Measurements from ENCODE around the gene ADORA2B.
"Not testable (repeated sequence)": the region's sequence is repeated elsewhere in the genome, so short reads cannot be mapped to it uniquely, and the experiment has no call there.

Gene ADORA2B

DNA sequence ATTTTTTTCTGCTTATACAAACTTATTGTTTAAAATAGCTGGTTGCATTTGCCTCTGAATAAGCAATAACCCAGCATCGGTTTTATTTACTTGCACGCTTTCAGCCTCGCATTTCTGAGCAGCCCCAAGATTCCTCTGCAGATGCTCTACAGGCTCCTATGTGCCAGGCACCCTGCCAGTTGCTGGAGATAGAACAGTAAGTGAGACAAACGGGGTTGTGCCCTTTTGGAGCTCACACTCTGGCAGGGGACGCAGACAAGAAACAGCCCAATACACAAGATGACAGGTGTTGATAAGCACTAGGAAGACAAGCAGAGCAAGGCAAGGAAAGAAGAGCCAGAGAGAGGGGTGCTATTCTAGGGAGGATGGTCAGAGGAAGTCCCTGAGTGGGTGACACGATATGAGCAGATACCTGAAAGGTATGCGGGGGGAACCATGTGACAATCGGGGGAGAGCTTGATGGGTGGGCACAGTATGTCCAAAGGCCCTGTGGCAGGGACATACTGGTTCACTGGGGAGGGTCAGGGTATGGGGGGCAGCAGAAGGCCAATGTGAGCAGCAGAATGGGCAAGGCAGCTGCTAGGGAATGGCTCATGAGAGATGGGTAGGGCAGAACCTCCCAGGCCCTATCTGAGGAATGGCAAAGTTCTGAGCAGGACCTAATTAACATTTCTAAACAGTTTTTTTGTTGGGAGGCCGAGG lies 18.7 kb upstream of the ADORA2B start:
- DNase-seq, result no peak

DNA sequence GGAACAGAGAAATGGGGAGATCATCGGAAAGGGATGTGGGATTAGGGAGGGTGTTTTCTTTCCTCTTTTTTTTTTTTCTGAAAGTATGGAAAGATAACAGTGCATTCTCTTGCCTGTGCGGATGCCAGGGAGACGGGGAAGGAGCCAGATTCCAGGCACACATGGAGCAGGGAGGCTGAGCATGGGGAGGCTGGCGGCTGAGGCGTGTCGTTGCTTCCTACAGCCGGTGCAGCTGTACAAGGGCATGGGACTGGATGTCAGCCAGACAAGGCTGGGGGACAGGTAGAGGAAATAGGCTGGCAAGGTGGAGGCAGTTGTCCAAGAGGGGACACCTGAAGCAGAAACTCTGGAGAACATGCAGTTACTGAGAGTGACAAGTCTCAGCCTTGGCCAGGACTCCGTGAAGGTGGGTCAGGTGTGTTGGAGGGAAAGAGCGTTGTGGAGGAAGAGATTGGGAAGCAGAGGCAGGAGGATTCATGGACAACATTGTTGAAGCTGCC lies 16.6 kb upstream of the ADORA2B start:
- DNase-seq, result no peak

DNA sequence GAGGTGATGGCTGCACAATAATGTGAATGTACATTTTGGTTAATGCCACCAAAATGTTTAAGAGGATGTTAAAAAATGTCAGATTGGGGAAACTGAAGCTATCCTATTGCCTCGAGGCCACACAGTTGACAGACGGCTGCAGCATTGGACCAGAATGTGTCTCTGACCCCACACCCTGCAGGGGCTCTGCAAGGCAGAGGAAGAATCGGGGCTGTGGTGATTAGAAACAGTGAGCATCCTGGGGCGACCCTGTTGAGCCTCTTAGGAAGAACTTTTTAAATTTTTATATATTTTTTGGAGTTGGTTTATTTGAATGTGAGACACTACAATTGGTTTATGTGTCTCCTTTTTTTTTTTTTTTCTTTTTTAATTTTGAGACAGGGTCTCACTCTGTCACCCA lies 15.0 kb upstream of the ADORA2B start:
- no peak for DNase-seq

DNA sequence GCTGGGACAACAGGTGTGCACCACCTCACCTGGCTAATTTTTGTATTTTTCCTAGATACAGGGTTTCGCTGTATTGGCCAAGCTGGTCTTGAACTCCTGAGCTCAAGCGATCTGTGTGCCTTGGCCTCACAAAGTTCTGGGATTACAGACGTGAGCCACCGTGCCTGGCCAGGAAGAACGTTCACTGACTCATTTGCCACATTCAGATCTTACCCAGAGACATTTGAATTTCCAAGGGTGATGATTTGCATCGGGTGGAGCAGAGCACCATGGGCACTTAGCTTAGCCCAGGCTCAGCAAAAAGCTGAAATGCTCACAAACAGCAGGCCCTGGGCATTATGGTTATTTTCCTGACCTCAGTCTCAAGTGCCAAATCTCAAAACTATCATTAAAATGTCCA lies 14.5 kb upstream of the ADORA2B start:
- no peak for DNase-seq

DNA sequence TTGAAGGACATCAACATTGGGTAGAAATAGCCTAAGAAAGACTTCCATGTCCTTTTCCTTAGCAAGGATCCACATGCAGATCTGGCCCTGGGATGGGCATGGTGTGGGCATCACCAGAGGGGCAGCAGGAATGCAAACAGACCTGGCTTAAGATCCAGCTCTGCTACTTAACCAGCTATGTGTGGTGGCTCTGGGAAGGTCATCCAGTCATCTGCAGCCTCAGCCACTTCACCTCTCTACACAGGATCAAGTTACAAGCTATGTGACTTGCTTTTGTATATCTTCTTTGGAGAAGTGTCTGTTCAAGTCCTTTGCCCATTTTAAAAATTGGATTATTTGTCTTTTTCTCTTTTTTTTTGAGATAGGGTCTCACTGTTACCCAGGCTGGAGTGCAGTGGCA lies 13.5 kb upstream of the ADORA2B start:
- no peak for DNase-seq

DNA sequence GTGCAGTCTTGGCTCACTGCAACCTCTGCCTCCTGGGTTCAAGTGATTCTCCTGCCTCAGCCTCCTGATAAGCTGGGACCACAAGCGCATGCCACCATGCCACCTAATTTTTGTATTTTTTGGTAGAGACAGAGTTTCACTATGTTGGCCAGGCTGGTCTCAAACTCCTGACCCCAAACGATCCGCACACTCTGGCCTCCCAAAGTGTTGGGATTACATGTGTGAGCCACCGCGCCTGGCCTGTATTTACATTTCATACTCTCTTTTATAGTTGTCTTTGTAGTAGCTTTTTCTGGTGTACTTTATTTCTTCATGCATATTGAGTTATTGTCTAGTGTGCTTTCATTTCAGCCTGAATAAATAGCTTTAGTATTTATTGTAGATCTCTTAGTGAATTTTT lies 10.1 kb upstream of the ADORA2B start:
- DNase-seq, result no peak

DNA sequence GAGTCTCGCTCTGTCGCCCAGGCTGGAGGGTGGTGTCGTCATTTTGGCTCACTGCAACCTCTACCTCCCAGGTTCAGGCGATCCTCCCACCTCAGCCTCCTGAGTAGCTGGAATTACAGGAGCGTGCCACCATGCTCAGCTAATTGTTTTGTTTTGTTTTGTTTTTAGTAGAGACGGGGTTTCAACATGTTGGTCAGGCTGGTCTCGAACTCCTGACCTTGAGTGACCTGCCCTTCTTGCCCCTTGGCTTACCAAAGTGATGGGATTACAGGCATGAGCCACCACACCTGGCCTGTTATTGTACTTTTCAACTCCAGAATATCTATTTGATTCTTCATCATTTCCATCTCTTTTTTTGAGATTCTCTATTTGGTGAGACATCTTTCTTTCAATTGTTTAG lies 9.0 kb upstream of the ADORA2B start:
- no peak for DNase-seq

DNA sequence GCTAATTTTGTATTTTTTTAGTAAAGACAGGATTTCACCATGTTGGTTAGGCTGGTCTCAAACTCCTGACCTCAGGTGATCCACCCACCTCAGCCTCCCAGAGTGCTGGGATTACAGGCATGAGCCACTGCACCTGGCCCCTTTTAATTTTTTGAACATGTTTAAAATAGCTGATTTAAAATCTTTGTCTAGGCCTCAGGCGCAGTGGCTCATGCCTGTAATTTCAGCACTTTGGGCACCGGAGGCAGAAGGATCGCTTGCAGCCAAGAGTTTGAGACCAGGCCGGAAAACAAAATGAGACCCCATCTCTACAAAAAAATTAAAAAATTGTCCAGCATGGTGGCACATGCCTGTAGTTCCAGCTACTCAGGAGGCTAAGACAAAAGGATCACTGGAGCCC lies 8.4 kb upstream of the ADORA2B start:
- not testable (repeated sequence) for DNase-seq

DNA sequence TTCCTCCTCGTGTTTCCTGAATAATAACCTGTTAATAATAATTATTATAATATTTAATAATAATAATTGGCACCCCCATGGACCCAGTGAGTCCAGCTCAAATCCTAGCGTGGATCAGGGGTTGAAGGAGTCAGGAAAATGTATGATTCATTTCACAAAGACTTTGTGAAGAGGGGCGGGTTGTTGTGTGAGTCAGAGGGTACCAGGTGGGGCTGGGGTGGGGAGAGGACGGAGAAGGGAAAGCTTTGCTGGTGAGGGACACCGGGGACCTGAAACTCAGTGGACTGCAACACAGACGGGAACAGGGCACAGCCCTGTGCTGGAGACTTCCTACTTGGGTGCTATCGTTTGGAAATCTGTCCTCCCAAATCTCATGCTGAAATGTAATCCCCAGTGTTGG lies 3.1 kb upstream of the ADORA2B start:
- no peak for DNase-seq

DNA sequence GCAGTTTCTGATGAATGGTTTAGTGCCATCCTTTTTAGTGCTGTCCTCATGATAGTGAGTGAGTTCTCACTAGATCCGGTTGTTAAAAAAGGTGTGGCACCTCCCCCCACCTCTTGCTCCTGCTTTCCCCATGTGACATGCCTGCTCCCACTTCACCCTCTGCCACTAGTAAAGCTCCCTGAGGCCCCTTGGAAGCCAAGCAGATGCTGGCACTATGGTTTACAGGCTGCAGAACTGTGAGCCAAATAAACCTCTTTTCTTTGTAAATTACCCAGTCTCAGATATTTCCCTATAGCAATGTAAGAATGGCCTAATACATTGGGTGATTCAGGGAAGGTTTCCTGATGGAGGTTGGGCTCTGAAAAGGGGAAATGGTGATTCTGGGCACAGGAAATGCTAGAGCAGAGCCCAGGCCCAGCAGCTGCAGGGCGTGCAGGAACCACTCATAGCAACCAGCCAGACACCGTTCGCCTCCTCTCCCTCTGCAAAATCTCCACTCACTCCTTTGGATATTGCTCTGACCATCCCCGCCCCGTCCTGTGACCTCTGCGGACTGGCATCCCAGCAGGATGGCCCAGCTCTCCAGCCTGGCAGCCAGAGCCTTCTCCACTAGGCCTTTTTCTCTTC lies 2.6 kb upstream of the ADORA2B start:
- no peak for DNase-seq

DNA sequence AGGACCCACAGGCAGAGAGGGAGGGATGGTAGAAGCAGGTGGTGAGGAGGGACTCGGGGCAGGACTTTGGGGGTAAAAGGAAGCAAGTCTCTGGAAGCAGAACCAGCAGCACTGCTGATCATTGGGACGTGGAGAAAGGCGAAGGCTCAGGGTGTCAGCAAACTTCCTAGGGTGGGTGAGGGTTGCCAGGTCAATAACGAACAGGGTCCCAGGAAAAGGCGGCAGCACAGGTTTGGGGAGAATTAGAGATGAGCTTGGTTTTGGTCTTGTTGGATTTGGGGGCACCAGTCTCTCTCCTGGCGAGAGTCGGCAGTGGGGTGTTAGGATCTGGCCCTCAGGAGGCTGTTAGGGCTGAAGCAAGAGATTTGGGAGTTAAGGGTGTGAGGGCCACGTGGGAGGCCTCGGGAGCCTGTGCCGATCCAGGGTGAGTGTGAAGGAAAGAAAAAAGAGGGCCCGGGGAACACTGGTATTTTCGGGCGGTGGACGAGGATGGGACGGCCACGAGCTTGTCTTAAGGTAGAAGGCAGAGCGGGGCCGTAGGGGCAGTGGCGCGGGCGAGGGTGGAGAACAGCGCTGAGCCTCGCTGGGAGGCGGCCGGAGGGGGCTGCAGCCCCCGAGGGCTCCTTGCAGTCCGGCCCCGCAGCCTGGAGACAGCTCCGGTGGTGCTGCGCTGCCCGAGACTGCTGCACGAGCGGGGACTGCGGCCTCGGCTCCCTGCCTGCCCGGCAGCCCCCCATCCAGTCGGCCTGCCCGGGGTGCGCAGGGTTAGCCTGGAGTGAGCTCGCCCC lies 765 bp upstream of the ADORA2B start:
- DNase-seq, result no peak

DNA sequence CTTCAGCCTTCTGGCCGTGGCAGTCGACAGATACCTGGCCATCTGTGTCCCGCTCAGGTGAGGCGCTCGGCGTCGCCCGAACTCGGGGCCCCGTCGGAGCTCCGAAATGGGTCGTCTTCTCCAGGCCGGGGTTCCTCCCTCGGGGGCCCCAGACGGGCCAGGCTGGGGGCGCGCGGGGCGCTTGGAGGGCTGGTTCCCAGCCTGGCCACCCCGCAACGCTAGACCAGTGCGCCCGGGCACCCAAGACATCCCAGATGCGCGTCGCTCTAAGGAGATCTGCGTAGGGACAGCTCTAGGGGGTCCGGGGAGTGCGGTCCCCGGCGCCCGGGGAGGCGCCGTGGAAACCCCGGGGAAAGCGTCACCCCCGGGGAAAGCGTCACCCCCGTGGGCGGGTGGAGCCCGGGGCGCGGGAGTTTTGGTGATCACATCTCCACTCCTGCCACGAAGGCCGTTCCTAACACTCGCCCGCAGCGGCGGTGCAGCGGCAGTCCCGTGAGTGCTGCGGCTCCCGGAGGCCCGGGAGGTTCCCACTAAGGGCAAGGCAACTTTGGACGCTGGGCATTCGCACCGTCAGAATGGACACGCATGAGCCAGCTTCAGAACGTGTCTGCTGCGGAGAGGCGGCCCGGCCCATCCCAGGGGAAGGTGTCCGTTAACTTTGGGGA lies 729 bp downstream of the ADORA2B start:
- peak; percentile 15 to 30 for DNase-seq

DNA sequence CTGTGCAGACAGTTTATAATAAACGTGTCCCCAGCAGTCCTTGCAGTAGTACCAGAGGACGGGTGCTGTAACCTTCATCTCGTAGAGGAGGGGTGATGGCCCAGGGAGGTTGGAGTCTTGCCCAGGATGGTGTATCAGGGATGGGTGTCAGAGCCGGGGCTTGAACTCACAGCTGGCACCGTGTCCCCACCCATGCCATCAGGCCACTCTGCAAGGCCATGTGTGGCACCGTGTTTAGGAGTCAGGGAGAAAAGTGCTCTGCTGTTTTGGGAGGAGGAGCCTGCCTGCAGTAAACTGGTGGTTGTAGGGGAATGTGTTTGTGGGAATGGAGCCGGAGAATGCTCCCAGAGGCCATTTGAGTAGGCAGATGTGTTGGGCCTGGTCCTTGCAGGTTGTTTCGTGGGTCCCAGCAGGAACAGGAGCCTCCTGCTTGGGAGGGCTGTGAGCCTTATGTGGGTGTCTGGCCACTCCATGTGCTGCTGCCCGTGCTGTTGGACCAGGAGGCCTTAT lies 1.7 kb downstream of the ADORA2B start:
- DNase-seq, result no peak

DNA sequence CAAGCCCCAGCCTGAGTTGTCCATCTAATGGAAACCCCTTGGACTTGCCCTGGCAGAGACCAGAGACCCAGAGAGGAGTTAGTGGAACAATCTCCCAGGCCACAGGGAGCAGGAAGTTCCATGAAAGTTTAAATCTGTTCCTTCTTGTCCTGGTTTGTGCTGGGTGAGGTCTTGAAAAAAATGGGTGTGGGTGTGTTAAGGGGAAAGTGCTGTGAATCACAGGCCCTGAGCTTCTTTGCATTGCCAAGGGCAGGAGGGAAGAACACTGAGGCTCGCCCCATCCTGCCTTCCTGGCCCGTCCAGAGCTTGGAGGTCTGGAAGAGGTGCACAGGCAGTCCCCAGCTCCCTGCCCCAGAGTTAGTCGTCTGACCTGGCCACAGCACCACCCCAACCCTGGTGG lies 2.3 kb downstream of the ADORA2B start:
- no peak for DNase-seq

DNA sequence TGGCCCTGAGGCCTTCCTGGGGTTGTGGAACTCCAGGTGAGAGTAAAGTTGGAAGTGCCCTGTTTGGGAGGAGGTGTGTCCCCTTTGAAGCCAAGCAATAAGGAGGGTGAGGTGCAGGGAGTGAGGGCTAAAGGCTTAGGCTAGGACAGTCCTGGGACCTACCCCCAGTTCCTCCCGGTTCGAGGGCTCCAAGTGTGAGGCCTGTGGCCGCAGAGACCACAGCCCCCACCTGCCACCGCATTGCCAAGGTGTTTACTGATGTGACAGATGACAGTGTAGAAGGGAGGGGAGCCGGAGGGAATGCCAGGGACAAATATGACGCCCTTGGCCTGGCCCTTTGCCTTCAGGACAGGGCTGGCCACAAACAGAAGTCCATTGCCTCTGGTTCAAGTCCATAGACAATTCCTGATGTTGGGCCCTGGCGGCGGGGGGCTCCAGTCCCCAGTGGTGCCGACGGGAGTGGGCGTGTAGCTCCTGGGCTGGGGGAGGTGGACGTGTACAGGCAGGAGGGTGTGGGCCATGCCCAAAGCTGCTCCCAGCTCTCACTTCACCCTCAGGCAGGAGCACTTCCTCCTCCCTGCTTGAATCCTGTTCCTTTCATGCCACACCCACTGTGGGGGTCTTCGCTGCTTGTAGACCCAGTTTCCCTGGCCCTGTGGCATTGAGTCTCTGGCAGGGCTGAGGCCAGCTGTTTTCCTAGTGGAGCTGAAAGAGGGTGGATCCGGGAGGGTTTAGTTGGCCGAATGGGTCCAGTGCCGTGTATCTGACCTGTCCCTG lies 3.2 kb downstream of the ADORA2B start:
- no peak for DNase-seq

DNA sequence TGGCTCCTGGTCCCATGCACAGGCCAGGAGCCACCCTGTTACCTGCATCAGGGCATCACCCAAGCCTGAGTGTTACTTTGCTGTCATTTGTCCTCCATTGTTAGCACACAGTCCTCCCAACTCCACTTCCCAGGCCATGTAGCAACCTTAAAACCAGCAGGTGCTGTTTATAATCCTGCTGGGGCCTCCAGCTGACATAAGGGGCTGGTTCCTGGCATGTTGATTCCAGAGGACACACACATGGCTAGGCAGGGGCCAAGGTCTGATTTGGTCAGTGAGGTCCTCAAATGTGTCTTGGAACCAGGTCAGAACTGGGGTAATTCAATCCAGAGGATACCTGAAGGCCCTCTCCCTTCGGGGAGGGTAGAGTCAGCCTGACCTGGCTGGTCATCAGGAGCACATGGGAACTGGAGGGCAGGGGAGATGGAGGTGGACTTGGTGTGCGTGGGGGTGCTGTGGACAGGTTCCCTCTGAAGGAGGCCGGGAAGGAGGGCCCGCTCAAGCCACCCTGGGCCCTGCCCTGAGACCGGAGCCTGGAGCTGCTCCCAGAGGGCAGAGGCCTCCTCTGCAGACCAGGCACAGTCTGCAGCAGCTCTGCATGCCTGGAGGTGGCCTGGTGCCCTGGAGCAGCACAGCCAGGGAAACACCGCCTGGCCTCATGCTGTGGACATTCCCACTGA lies 6.6 kb downstream of the ADORA2B start:
- DNase-seq, result no peak

DNA sequence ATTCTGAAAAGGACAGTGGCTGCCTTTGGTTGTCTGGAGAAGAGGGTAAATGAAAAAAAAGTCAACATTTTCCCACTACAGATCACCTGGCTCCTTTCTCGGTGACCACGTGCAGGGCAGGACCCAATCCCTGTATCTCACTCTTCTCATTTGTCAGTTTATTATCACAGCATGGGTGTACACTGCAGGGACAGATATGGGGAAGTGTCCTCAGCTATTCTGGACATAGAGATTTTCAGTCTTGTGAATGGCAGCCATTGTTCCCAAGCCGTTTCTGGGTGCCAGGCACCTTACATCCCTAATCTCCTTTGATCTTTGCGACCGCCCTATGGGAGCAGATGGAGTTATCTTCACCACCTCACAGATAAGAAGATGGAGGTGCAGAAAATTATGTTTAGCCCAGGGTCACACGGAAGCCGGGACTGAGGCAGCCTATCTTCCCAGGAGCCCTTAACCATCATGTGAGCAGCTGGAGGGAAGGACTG lies 7.2 kb downstream of the ADORA2B start:
- DNase-seq, result no peak

DNA sequence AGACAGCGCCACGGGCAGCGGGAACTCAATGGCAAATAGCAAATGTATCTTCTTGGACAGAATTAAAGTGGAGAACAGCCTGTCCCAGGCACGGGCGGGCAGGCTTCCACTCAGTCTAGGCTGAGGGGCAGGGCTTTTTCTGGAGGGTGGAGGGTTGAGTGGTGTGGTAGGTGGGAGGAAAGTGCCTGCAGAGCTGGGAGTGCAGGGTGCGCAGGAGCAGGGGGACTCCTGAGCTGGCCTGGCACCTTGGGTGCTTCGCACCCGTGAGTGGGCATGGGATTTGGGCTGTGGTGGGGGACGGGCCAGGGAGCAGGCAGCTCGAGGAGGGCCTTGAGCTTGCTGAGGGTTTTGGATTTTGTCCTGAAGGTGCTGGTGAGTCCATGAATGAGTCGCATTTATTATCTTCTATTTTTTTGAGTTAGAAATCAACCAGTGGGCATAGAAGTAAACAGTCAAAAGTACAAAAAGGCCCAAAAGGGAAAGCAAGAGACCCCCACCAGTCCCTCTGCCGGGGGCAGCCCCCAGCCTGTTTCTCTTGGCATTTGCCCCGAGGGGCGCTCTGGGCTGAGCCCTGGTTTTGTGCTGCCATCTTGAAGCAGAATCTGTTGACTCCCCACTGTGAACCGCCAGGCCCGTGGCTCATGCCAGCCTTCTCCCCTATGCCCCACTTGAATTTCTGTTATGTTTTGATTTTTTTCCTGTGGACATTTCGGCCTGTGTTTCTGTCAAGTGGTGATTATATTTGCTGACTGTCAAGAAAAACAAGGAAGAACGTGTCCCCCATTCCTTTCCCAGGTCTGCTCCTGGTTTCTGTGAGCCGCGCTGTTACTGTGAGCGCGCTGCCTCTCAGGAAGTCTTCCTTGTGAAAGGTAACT lies 8.2 kb downstream of the ADORA2B start:
- no peak for DNase-seq

DNA sequence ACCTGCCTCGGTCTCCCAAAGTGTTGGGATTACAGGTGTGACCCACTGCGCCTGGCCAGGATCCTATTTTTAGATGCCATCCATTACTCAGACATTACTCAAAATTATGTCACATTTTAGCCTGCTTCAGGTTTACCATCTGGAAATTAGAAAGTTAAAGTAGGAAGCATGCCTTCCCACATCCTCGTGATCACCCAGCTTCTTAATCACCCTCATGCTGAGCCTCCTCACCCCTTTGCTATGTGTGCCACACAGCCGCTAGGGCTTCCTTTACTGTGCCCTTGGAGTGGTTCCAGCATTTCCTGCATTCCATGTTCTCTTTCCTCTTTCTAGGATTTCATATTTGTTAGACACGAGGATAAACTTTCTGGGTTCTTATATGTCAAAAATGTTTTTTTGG lies 9.3 kb downstream of the ADORA2B start:
- DNase-seq, result no peak

DNA sequence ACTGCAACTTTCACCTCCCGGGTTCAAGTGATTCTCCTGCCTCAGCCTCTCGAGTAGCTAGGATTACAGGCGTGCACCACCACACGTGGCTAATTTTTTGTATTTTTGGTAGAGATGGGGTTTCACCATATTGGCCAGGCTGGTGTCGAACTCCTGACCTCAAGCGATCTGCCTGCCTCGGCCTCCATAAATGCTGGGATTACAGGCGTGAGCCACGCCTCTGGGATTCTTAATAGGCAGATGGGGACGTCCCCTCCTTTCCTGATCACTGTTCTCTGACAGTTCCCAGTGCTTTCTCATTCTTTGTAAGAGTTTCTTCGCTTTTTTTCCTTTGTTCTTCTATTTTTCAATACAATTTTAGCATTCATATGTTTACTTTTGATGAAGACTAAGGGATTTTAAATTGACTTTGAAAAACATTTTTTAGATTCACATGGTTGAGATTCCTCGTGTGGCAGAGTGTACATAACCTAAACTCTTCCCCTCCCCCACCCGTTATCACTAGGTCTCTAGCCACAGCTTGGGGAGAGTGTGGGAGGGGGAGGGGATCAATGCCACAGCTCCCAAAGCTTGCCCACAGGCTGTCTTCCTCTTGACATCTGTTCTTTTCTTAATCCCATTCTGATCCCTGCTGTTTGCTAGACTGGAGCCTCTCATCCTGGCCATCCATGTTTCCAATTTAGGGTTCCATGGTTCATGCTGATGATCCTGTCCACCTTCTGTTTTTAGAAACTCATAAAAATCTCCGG lies 11.0 kb downstream of the ADORA2B start:
- DNase-seq, result no peak

Measured in activated CD4-positive, alpha-beta T cell treated with anti-CD3 and anti-CD28 coated beads, Interleukin-2, amount 50 U/mL, for 48 hours (primary cell).